OCI-LY3 (cell line): ENCODE measurements around the gene IL17F.

Experiments used
- CTCF ChIP-seq: fragments of 200-600, 300-600 bp; sonication (generic); IDR thresholded peaks from 2 replicates; pipeline ENCODE4 v1.5.1; 2014; ENCODE audit warnings: antibody characterized with exemption, low read length, low read depth
- EZH2phosphoT487 ChIP-seq: fragments of 200-600 bp; shearing (Covaris generic); IDR thresholded peaks from 2 replicates; pipeline ENCODE4 v1.6.1; 2018; ENCODE audit warnings: antibody characterized with exemption, mixed run types, low read depth

GRCh38 chr6:52288841-52289240 is 44.5 kb upstream of the IL17F start:
- TF ChIP-seq CTCF (no peak), EZH2phosphoT487 (no peak)
